SK-N-SH treated with all-trans-retinoic acid at 6 μM for 48 hours (cell line): ENCODE data around the gene ZFP36.

Source experiments
- BACH2 ChIP-seq: fragments of 250-450 bp; sonication (Bioruptor Pico); IDR thresholded peaks from 2 replicates; pipeline ENCODE4 v1.9.0; 2021; ENCODE audit warnings: mild to moderate bottlenecking, borderline replicate concordance
- CREB5 ChIP-seq: fragments of 250-450 bp; sonication (Bioruptor Pico); IDR thresholded peaks from 2 replicates; pipeline ENCODE4 v1.5.1; 2020; ENCODE audit warnings: low read depth, mild to moderate bottlenecking, moderate library complexity
- CSDC2 ChIP-seq: fragments of 250-450 bp; sonication (Bioruptor Pico); IDR thresholded peaks from 2 replicates; pipeline ENCODE4 v1.5.0; 2020; ENCODE audit warnings: mild to moderate bottlenecking, moderate library complexity
- ISL1 ChIP-seq: fragments of 250-450 bp; sonication (Bioruptor Pico); IDR thresholded peaks from 2 replicates; pipeline ENCODE4 v2.1.2; 2022; ENCODE audit warnings: mild to moderate bottlenecking, moderate library complexity
- OSR1 ChIP-seq: fragments of 250-450 bp; sonication (Bioruptor Pico); IDR thresholded peaks from 2 replicates; pipeline ENCODE4 v1.8.0; 2022; ENCODE audit warnings: moderate library complexity, mild to moderate bottlenecking, inconsistent platforms
- PPARA ChIP-seq: fragments of 250-450 bp; sonication (Bioruptor Pico); IDR thresholded peaks from 2 replicates; pipeline ENCODE4 v1.5.0; 2020; ENCODE audit warnings: mild to moderate bottlenecking, borderline replicate concordance
- RARB ChIP-seq: fragments of 250-450 bp; sonication (Bioruptor Pico); IDR thresholded peaks from 2 replicates; pipeline ENCODE4 v1.8.0; 2021; ENCODE audit warnings: mild to moderate bottlenecking, moderate library complexity
- ZFP30 ChIP-seq: fragments of 450-650 bp; formaldehyde crosslinking; IDR thresholded peaks from 2 replicates; pipeline ENCODE4 v1.5.0; 2022; ENCODE audit warnings: mild to moderate bottlenecking, moderate library complexity
- ZNF565 ChIP-seq: fragments of 450-650 bp; formaldehyde crosslinking; conservative IDR thresholded peaks from 2 replicates; pipeline ENCODE4 v1.5.0; 2020; ENCODE audit warnings: low read depth, mild to moderate bottlenecking, moderate library complexity
- ZNF8 ChIP-seq: fragments of 450-650 bp; formaldehyde crosslinking; IDR thresholded peaks from 2 replicates; pipeline ENCODE4 v1.5.0; 2020; ENCODE audit warnings: mild to moderate bottlenecking, moderate library complexity
- TF ChIP-seq, protein P1 (sequence below): fragments of 250-450 bp; sonication (Bioruptor Pico); IDR thresholded peaks from 2 replicates; pipeline ENCODE4 v1.5.0; 2020; ENCODE audit warnings: mild to moderate bottlenecking, moderate library complexity
- TF ChIP-seq, protein P2 (sequence below): fragments of 250-450 bp; sonication (Bioruptor Pico); IDR thresholded peaks from 2 replicates; pipeline ENCODE4 v1.8.0; 2021; ENCODE audit warnings: low read depth, mild to moderate bottlenecking, moderate library complexity, borderline replicate concordance

DNA sequence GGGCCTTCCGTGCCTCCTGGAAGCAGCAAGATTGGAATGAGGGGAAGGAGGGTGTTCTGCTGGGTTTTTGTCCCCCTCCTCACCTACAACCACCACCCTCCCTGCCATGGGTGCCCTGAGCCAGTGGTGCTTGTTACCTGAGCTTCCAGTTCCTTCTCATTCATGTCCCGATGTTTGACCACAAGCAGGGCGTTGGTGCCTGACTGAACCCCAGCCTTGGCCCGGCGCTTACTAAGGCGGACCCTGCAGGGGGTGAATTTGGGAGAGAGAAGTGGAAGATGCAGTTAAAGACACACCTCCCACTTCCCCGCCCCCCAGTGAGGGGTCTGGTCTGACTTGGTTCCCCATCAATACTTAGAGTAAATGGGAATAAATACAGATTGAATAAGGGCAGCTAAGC lies 20.1 kb upstream of the ZFP36 start:
- TF ChIP-seq BACH2 (CRISPR knock-in tag) (no peak), ZFP30 (no peak), CREB5 (CRISPR knock-in tag) (no peak), ZNF8 (no peak), RARB (no peak), PPARA (CRISPR knock-in tag) (no peak), OSR1 (CRISPR knock-in tag) (no peak), ZNF565 (CRISPR knock-in tag) (no peak), CSDC2 (no peak), ISL1 (CRISPR knock-in tag) (no peak)
- TF ChIP-seq, protein P1, sequence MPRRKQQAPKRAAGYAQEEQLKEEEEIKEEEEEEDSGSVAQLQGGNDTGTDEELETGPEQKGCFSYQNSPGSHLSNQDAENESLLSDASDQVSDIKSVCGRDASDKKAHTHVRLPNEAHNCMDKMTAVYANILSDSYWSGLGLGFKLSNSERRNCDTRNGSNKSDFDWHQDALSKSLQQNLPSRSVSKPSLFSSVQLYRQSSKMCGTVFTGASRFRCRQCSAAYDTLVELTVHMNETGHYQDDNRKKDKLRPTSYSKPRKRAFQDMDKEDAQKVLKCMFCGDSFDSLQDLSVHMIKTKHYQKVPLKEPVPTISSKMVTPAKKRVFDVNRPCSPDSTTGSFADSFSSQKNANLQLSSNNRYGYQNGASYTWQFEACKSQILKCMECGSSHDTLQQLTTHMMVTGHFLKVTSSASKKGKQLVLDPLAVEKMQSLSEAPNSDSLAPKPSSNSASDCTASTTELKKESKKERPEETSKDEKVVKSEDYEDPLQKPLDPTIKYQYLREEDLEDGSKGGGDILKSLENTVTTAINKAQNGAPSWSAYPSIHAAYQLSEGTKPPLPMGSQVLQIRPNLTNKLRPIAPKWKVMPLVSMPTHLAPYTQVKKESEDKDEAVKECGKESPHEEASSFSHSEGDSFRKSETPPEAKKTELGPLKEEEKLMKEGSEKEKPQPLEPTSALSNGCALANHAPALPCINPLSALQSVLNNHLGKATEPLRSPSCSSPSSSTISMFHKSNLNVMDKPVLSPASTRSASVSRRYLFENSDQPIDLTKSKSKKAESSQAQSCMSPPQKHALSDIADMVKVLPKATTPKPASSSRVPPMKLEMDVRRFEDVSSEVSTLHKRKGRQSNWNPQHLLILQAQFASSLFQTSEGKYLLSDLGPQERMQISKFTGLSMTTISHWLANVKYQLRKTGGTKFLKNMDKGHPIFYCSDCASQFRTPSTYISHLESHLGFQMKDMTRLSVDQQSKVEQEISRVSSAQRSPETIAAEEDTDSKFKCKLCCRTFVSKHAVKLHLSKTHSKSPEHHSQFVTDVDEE (CRISPR knock-in tag) = no peak
- TF ChIP-seq, protein P2, sequence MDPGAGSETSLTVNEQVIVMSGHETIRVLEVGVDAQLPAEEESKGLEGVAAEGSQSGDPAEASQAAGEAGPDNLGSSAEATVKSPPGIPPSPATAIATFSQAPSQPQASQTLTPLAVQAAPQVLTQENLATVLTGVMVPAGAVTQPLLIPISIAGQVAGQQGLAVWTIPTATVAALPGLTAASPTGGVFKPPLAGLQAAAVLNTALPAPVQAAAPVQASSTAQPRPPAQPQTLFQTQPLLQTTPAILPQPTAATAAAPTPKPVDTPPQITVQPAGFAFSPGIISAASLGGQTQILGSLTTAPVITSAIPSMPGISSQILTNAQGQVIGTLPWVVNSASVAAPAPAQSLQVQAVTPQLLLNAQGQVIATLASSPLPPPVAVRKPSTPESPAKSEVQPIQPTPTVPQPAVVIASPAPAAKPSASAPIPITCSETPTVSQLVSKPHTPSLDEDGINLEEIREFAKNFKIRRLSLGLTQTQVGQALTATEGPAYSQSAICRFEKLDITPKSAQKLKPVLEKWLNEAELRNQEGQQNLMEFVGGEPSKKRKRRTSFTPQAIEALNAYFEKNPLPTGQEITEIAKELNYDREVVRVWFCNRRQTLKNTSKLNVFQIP (CRISPR knock-in tag) = no peak
